Measurements from ENCODE around the gene LAMP2.

The LAMP2 gene

DNA sequence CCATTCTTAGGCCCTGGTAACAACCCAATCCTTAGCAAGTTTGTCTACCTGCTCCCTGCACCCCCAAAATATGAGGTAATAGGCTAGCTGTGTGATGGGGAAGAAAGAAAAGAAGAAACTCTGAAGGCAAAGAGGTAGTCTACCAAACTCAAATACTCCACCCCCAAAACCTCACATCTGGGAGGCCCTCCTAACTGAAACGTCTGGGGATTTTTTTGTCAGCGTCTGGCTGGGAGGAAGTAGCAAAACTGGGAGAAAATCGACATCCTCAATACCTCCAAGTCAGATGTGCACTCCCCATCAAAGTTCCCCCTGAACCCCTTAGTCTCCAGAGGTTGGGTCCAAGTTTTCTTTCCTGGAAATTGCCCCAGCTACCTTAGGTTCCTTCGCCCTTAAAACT lies 1.0 kb downstream of the LAMP2 start:
- TF ChIP-seq TARDBP (IDR thresholded peaks at IDR 0.05) = no peak
- TF ChIP-seq LEF1 (IDR thresholded peaks at IDR 0.05; ENCODE audit: borderline replicate concordance) = no peak
- TF ChIP-seq SP1 (IDR thresholded peaks at IDR 0.05) = no peak
- no peak for TF ChIP-seq FOXA1 (IDR thresholded peaks at IDR 0.05)
- no peak for TF ChIP-seq BHLHE40 (IDR thresholded peaks at IDR 0.05; ENCODE audit: borderline replicate concordance)
- no peak for TF ChIP-seq FOXM1 (IDR thresholded peaks at IDR 0.05; ENCODE audit: borderline replicate concordance)
- no peak for TF ChIP-seq SUZ12 (IDR thresholded peaks at IDR 0.05)
- no peak for TF ChIP-seq ELF4 (IDR thresholded peaks at IDR 0.05)
- TF ChIP-seq L3MBTL2 (conservative IDR thresholded peaks at IDR 0.05) = no peak
- ChIA-PET CTCF (no interaction called here), POLR2A (no interaction called here)
- no peak for DNase-seq (ENCODE audit: extremely low spot score)

DNA sequence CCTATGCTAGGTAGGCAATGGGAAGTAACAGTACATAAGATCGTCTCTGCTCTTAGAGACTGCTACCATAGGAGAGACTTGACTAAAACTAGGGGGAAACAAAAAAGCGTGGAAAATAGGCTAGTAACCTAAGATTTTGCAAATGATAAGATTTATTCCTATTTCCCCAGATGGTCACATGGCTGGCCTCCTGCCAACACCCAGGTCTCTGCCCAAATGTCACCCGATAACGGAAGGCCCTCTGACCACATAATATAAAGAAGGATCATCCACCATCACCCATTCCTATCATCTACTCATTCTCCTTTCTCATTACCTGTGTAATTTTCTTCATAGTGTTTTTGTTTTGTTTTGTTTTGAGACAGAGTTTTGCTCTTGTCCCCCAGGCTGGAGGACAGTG lies 4.7 kb downstream of the LAMP2 start:
- CTCF ChIA-PET = interaction anchor here (2.3 kb wide), 1 partner anchor 12 kb away, joined by 8 read pairs; no protein-coding TSS in a partner anchor

DNA sequence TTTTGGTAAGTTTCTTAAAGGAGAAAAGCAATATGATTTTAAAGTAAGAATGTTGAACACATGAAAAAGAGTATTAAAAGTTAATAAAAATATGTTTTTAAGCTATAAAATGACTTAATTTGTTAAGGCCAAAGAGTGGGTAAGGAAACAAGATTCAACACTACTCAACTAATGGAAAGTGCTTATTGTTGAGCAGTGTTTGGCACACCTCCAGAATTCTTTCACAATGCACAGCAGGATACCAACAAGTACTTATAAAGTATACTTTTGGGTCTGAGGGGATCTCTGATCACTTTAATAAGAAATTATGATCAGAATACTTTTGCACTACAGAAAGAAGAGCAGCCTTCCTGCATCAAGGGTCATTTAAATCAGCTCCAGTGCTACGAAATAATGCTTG lies 5.9 kb downstream of the LAMP2 start:
- no peak for DNase-seq (ENCODE audit: extremely low spot score)
- POLR2A ChIA-PET = no interaction called here
- TF ChIP-seq FOXK2 (IDR thresholded peaks at IDR 0.05) (no peak), HDGF (IDR thresholded peaks at IDR 0.05; ENCODE audit: borderline replicate concordance) (no peak), L3MBTL2 (conservative IDR thresholded peaks at IDR 0.05) (no peak), CTBP1 (IDR thresholded peaks at IDR 0.05; ENCODE audit: borderline replicate concordance) (no peak), TARDBP (IDR thresholded peaks at IDR 0.05) (no peak), LEF1 (IDR thresholded peaks at IDR 0.05; ENCODE audit: borderline replicate concordance) (no peak)
- CTCF ChIA-PET = interaction anchor here (2.4 kb wide), 1 partner anchor 11 kb away, joined by 6 read pairs; no protein-coding TSS in a partner anchor

More for the DNA sequence above, 4.7 kb downstream of the LAMP2 start:
- no peak for DNase-seq (ENCODE audit: extremely low spot score)
- TF ChIP-seq L3MBTL2 (conservative IDR thresholded peaks at IDR 0.05) (no peak), TARDBP (IDR thresholded peaks at IDR 0.05) (no peak), SP1 (IDR thresholded peaks at IDR 0.05) (no peak), ELF4 (IDR thresholded peaks at IDR 0.05) (no peak)
- TF ChIP-seq, protein P1, sequence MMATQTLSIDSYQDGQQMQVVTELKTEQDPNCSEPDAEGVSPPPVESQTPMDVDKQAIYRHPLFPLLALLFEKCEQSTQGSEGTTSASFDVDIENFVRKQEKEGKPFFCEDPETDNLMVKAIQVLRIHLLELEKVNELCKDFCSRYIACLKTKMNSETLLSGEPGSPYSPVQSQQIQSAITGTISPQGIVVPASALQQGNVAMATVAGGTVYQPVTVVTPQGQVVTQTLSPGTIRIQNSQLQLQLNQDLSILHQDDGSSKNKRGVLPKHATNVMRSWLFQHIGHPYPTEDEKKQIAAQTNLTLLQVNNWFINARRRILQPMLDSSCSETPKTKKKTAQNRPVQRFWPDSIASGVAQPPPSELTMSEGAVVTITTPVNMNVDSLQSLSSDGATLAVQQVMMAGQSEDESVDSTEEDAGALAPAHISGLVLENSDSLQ (IDR thresholded peaks at IDR 0.05) = no peak
- POLR2A ChIA-PET = no interaction called here

DNA sequence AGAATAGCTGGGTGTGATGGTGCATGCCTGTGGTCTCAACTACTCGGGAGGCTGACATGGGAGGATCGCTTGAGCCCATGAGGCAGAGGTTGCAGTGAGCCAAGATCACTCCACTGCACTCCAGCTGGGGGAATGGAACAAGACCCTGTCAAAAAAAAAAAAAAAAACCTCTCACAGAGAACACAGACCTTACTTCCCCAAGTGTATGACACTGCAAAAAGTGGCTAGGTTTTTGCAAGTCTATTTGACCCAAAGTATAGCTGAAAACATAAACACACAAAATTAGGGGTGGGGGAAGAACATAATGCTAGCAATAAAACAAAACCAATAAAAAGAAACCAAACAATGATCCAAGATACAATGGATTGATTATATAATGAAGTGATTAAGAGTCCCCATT lies 6.7 kb downstream of the LAMP2 start:
- CTCF ChIA-PET = interaction anchor here (2.4 kb wide), 1 partner anchor 10 kb away, joined by 6 read pairs; no protein-coding TSS in a partner anchor
- POLR2A ChIA-PET = no interaction called here

DNA sequence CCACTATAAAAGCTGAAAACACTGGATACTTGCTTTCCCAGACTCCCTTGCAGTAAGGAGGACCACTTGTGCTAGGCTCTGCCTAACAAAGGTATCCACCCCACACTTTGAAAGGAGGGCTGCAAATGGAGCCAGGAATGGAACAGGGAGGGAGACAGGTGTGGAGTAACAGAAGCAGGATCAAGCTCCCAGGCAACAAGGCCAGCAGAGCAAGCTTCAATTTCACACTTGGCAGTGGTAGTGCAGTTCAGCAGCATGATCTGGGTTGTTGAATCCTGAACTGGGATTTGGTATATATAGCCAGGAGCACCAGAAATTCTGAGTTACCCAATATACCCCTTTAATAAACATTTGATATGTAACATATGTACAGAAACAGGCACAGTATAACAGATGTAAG lies 9.8 kb downstream of the LAMP2 start:
- no peak for DNase-seq (ENCODE audit: extremely low spot score)
- no peak for TF ChIP-seq NFRKB (IDR thresholded peaks at IDR 0.05)
- no peak for TF ChIP-seq FOXM1 (IDR thresholded peaks at IDR 0.05; ENCODE audit: borderline replicate concordance)
- no peak for TF ChIP-seq ELF4 (IDR thresholded peaks at IDR 0.05)
- no peak for TF ChIP-seq LEF1 (IDR thresholded peaks at IDR 0.05; ENCODE audit: borderline replicate concordance)
- TF ChIP-seq ZNF384 (IDR thresholded peaks at IDR 0.05) = no peak
- no peak for TF ChIP-seq ARNT (IDR thresholded peaks at IDR 0.05)
- no peak for TF ChIP-seq CTBP1 (IDR thresholded peaks at IDR 0.05; ENCODE audit: borderline replicate concordance)
- TF ChIP-seq TARDBP (IDR thresholded peaks at IDR 0.05) = no peak
- TF ChIP-seq HDGF (IDR thresholded peaks at IDR 0.05; ENCODE audit: borderline replicate concordance) = no peak
- TF ChIP-seq, protein P1 (IDR thresholded peaks at IDR 0.05) = no peak
- POLR2A ChIA-PET = interaction anchor here (0.6 kb wide), 1 partner anchor 1349 kb away, joined by 3 read pairs; no protein-coding TSS in a partner anchor
- CTCF ChIA-PET = interaction anchor here (0.6 kb wide), 1 partner anchor 60 kb away, joined by 3 read pairs; no protein-coding TSS in a partner anchor

More for the DNA sequence above, 6.7 kb downstream of the LAMP2 start:
- no peak for DNase-seq (ENCODE audit: extremely low spot score)
- no peak for TF ChIP-seq SUZ12 (IDR thresholded peaks at IDR 0.05)
- TF ChIP-seq BHLHE40 (IDR thresholded peaks at IDR 0.05; ENCODE audit: borderline replicate concordance) = no peak
- TF ChIP-seq ZNF384 (IDR thresholded peaks at IDR 0.05) = no peak
- TF ChIP-seq FOXM1 (IDR thresholded peaks at IDR 0.05; ENCODE audit: borderline replicate concordance) = no peak
- no peak for TF ChIP-seq ELF4 (IDR thresholded peaks at IDR 0.05)
- no peak for TF ChIP-seq L3MBTL2 (conservative IDR thresholded peaks at IDR 0.05)
- TF ChIP-seq CTBP1 (IDR thresholded peaks at IDR 0.05; ENCODE audit: borderline replicate concordance) = no peak
- TF ChIP-seq FOXK2 (IDR thresholded peaks at IDR 0.05) = no peak
- TF ChIP-seq ARNT (IDR thresholded peaks at IDR 0.05) = no peak
- TF ChIP-seq, protein P1 (IDR thresholded peaks at IDR 0.05) = no peak
- no peak for TF ChIP-seq LEF1 (IDR thresholded peaks at IDR 0.05; ENCODE audit: borderline replicate concordance)
- no peak for TF ChIP-seq NFRKB (IDR thresholded peaks at IDR 0.05)
- TF ChIP-seq HDGF (IDR thresholded peaks at IDR 0.05; ENCODE audit: borderline replicate concordance) = no peak
- no peak for TF ChIP-seq FOXA1 (IDR thresholded peaks at IDR 0.05)
- TF ChIP-seq SP1 (IDR thresholded peaks at IDR 0.05) = no peak
- TF ChIP-seq TARDBP (IDR thresholded peaks at IDR 0.05) = no peak

DNA sequence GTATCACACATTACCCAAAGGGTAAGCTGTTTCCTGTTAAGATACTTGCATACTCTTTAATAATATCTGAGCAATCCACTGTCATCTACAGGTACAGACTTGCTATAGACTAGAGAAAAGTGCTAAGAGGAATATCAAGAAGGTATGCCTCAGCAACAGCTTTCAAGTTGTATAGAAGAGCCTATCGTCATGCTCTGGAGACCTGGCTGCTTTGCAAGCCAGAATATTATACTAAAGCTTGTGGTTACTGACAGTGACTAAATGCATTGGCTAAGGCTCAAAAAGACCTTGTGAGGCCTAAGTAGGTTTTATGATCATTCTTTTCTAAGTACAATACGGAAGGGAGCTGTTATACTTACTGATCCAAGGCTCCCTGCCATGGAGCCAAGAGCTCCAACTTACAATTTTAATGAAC lies 11.3 kb downstream of the LAMP2 start:
- DNase-seq (ENCODE audit: extremely low spot score) = no peak
- CTCF ChIA-PET = no interaction called here
- POLR2A ChIA-PET = no interaction called here
- no peak for TF ChIP-seq BHLHE40 (IDR thresholded peaks at IDR 0.05; ENCODE audit: borderline replicate concordance)
- no peak for TF ChIP-seq SP1 (IDR thresholded peaks at IDR 0.05)
- TF ChIP-seq SUZ12 (IDR thresholded peaks at IDR 0.05) = no peak
- TF ChIP-seq NFRKB (IDR thresholded peaks at IDR 0.05) = no peak
- TF ChIP-seq ZNF384 (IDR thresholded peaks at IDR 0.05) = no peak
- no peak for TF ChIP-seq ARNT (IDR thresholded peaks at IDR 0.05)
- no peak for TF ChIP-seq FOXA1 (IDR thresholded peaks at IDR 0.05)
- TF ChIP-seq L3MBTL2 (conservative IDR thresholded peaks at IDR 0.05) = no peak
- TF ChIP-seq FOXK2 (IDR thresholded peaks at IDR 0.05) = no peak
- TF ChIP-seq CTBP1 (IDR thresholded peaks at IDR 0.05; ENCODE audit: borderline replicate concordance) = no peak
- no peak for TF ChIP-seq FOXM1 (IDR thresholded peaks at IDR 0.05; ENCODE audit: borderline replicate concordance)
- TF ChIP-seq HDGF (IDR thresholded peaks at IDR 0.05; ENCODE audit: borderline replicate concordance) = no peak
- TF ChIP-seq ELF4 (IDR thresholded peaks at IDR 0.05) = no peak
- TF ChIP-seq LEF1 (IDR thresholded peaks at IDR 0.05; ENCODE audit: borderline replicate concordance) = no peak
- TF ChIP-seq, protein P1 (IDR thresholded peaks at IDR 0.05) = no peak
